ENCODE results near the gene VAT1. TPM values are rescaled to one million over a fixed set of nuclear protein-coding genes. Genes with fewer than 3 reads are reported as not detected.
A peak's percentile ranks its signal among the peaks of the same experiment; 100 is the strongest.

The VAT1 gene
- 112 and 115 TPM in 2 replicates for total RNA-seq
- long read RNA-seq, partial matches to known transcripts = 0 of 5 reads
- long read RNA-seq, other reads (novel, unspliced or antisense) = 5 of 5 reads

DNA sequence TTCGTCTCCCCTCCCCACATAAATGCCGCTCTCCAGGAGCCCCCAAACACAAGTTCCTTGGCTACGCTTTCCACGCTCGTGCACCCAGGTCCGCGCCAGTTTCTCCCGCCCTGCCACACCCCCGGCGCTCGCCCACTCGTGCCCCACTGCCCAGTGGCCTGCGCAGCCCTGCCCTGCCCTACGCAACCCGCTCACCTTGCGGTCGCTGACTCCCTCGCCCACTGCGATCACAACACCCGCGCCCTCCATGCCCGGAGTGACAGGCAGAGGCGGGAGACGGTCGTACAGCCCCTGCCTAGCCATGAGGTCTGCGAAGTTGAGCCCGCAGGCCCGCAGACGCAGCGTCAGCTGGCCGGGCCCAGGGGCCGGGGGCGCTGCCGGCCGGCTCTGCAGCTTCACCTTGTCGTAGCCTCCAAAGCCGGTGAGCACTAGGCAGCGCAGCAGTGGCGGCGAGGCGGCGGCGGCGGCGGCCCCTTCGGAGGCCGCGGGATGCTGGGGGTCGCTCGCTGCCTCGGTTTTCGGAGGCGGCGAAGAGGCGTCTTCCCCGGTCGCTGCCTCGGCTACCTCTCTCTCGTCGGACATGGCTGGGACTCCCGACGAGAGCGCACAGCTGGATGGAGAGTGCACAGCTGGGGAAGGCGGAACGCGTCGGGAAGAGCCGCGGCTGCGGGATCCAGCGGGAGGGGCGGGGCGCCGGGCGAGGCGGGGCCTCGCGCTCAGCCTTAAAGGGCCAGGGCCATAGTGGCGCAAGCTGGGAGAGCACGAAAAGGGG lies at the start of gene VAT1:
TSS of gene VAT1 (minus strand) at position 645 of the 772 bp plus-strand sequence. CDS start at position 582, 63 bp downstream.
- H3K4me1 Mint-ChIP-seq = peaks cover 52% of the 10 kb centered on the region
- TF ChIP-seq, protein P1, sequence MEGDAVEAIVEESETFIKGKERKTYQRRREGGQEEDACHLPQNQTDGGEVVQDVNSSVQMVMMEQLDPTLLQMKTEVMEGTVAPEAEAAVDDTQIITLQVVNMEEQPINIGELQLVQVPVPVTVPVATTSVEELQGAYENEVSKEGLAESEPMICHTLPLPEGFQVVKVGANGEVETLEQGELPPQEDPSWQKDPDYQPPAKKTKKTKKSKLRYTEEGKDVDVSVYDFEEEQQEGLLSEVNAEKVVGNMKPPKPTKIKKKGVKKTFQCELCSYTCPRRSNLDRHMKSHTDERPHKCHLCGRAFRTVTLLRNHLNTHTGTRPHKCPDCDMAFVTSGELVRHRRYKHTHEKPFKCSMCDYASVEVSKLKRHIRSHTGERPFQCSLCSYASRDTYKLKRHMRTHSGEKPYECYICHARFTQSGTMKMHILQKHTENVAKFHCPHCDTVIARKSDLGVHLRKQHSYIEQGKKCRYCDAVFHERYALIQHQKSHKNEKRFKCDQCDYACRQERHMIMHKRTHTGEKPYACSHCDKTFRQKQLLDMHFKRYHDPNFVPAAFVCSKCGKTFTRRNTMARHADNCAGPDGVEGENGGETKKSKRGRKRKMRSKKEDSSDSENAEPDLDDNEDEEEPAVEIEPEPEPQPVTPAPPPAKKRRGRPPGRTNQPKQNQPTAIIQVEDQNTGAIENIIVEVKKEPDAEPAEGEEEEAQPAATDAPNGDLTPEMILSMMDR (conservative IDR thresholded peaks at IDR 0.05) = no peak
- peaks cover 3% of the 10 kb centered on the region for H3K27me3 Mint-ChIP-seq (ENCODE audit: low read depth)
- peaks cover 2% of the 10 kb centered on the region for H3K36me3 Mint-ChIP-seq (ENCODE audit: low read depth)
- peak within 1 kb of the TSS; percentile 91 for H3K4me3 Mint-ChIP-seq
- peak within 1 kb of the TSS; percentile 94 for H3K27ac Mint-ChIP-seq (ENCODE audit: unreplicated experiment)
- H3K9me3 Mint-ChIP-seq = no peaks in the 10 kb centered on the region
- DNase-seq (ENCODE audit: low read depth, low spot score) = peak; percentile 70

DNA sequence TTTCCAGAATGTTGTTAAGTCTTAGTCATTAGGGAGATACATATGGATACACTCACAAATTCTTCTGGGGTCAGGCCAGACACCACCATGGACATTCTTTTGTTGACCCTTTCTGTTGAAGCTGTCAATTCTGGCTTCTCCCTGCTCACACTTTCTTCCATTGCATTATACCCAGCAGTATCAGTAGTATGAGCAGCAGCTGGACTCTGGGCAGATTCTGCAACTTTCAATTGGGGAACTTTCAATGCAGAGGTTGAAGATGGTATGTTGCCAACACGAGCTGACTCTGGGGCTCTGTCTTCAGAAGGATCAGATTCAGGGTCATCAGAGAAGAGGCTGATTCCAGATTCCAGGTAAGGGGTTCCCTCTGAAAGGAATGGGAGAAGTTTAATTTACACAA lies 48.7 kb upstream of the VAT1 start:
- Mint-ChIP-seq H3K36me3 (ENCODE audit: low read depth) (peaks cover 6% of the 10 kb centered on the region), H3K27me3 (ENCODE audit: low read depth) (no peaks in the 10 kb centered on the region), H3K4me1 (peaks cover 7% of the 10 kb centered on the region), H3K27ac (ENCODE audit: unreplicated experiment) (no peak overlapping the region), H3K4me3 (no peak overlapping the region), H3K9me3 (no peaks in the 10 kb centered on the region)
- TF ChIP-seq, protein P1 (conservative IDR thresholded peaks at IDR 0.05) = no peak
- no peak for DNase-seq (ENCODE audit: low read depth, low spot score)

DNA sequence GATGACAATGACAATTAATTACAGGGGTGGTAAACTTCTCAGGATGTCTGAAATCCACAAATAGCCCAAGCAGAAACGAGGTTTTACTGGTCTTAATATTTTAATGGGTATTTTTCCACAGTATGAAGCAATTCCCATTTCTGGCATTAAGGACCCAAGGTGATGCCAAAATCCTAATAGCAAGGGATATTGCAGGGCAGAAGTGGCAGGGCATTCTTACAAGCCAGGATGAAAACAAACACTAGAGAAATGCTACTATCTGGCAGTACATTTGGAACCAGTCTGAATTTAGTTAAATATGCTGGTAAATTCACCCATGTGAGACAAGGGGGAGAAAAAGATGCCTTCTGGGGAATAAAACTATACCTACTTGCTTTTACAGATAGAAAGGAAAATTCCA lies 48.1 kb upstream of the VAT1 start:
- H3K4me1 Mint-ChIP-seq = peaks cover 7% of the 10 kb centered on the region
- no peak overlapping the region for H3K27ac Mint-ChIP-seq (ENCODE audit: unreplicated experiment)
- no peaks in the 10 kb centered on the region for H3K27me3 Mint-ChIP-seq (ENCODE audit: low read depth)
- no peak overlapping the region for H3K4me3 Mint-ChIP-seq
- DNase-seq (ENCODE audit: low read depth, low spot score) = no peak
- no peaks in the 10 kb centered on the region for H3K9me3 Mint-ChIP-seq
- H3K36me3 Mint-ChIP-seq (ENCODE audit: low read depth) = peaks cover 6% of the 10 kb centered on the region
- TF ChIP-seq, protein P1 (conservative IDR thresholded peaks at IDR 0.05) = no peak

DNA sequence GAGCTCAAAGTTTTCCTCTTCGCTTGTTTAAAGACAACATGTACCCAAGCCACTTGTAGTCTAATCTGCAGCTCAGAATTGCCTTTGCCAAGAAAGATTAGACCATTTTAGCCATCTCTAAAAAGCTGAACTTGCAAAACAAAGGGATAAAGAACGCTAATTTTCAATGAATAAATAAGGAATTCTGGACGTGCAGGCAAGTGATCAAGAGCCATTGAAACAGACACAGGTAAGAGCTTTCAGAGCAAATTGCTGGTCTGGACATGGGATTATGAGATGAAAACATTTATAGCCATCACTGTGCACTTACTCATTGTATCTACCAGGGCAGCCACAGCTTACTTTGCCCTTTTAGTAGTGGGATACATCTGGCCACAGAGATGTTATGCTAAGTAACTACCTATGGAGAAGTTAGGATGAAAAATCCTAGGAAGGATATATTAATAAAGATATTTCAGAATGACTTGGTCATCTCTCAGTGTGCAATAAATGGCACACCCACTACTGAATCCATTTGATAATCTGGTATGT lies 47.2 kb upstream of the VAT1 start:
- H3K4me3 Mint-ChIP-seq = no peak overlapping the region
- DNase-seq (ENCODE audit: low read depth, low spot score) = no peak
- peaks cover 3% of the 10 kb centered on the region for H3K36me3 Mint-ChIP-seq (ENCODE audit: low read depth)
- no peaks in the 10 kb centered on the region for H3K27me3 Mint-ChIP-seq (ENCODE audit: low read depth)
- TF ChIP-seq, protein P1 (conservative IDR thresholded peaks at IDR 0.05) = no peak
- H3K27ac Mint-ChIP-seq (ENCODE audit: unreplicated experiment) = no peak overlapping the region
- peaks cover 7% of the 10 kb centered on the region for H3K4me1 Mint-ChIP-seq
- no peaks in the 10 kb centered on the region for H3K9me3 Mint-ChIP-seq

DNA sequence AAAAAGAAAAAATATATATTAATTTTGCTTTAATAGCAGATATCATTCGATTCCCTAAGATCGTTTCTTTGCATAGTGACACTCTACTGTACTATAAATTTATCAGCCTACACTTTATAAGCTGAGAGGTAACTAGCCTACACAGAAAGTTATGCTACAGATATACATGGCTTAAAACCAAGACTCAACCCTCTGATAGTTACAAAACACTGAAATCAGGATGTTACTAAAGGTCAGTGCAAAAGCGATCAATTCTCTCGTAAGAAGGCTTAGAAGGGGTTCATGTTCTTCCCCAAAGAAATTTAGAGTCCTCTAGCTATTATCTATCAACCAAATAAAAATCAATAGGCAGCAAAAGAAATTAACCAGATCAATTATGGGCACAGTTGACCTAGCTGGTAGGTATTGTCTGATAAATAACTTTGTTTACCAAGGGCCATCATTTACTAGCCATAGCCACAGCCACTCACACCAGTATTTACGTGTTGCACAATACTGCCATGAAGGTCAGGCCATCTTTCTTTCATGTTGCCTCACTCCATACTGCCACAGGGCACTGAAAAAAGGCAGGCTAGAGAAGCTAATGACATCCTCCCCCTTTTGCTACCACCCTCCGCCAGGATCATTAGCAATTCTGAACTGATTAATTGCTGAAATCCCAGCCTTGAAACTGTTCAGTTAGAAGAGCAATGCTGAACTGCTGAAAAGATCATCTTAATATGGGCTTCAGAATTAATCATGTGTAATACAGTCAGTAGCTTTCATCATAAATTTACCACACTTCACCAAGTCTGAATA lies 46.6 kb upstream of the VAT1 start:
- Mint-ChIP-seq H3K36me3 (ENCODE audit: low read depth) (peaks cover 3% of the 10 kb centered on the region), H3K4me3 (no peak overlapping the region), H3K27ac (ENCODE audit: unreplicated experiment) (no peak overlapping the region), H3K9me3 (no peaks in the 10 kb centered on the region), H3K27me3 (ENCODE audit: low read depth) (no peaks in the 10 kb centered on the region), H3K4me1 (peaks cover 7% of the 10 kb centered on the region)
- DNase-seq (ENCODE audit: low read depth, low spot score) = no peak
- TF ChIP-seq, protein P1 (conservative IDR thresholded peaks at IDR 0.05) = no peak

All from neural crest cell (in vitro differentiated cells).